AG04450 (cell line): ENCODE data around the gene USP50. TPM values are rescaled to one million over a fixed set of nuclear protein-coding genes. Genes with fewer than 3 reads are reported as not detected.

Source experiments
- CTCF ChIA-PET: fragments of 300-600, 350-600 bp; formaldehyde crosslinking; extraction: SDS; loops from one replicate; lab custom pipeline; 2022; ENCODE audit warnings: antibody characterized with exemption, inconsistent platforms; lab: Charles Lee
- POLR2A ChIA-PET: fragments of 350-600 bp; formaldehyde crosslinking; extraction: SDS; loops from one replicate; lab custom pipeline; 2021; ENCODE audit warnings: antibody characterized with exemption, inconsistent platforms; lab: Yijun Ruan, JAX
- DNase-seq: peaks from one replicate; pipeline ENCODE4 v3.0.0-alpha.2; 2011; ENCODE audit warnings: low read depth, low spot score
- H3K27ac ChIP-seq: one replicate; pipeline ENCODE4 v1.5.1; 2012; ENCODE audit warnings: low read depth, low read length, control low read depth
- H3K27me3 ChIP-seq: one replicate; pipeline ENCODE4 v1.6.0; 2012; ENCODE audit warnings: low read length; ENCODE audit not compliant: control insufficient read depth, insufficient read depth
- H3K4me3 ChIP-seq: 2 replicates; pipeline ENCODE4 v1.5.1; 2011; ENCODE audit warnings: mild to moderate bottlenecking, low read depth, low read length, control low read depth
- H3K9me3 ChIP-seq: 2 replicates; pipeline ENCODE4 v1.5.1; 2012; ENCODE audit warnings: low read length; ENCODE audit not compliant: control insufficient read depth, insufficient read depth
- polyA plus RNA-seq: library from polyadenylated mRNA; depleted of rRNA; stranded (reverse); fragments of >200 nt; gene quantifications from 2 replicates; pipeline ENCODE4 v1.2.3, GENCODE V29; 2011; rRNA removed
- small RNA-seq: library from RNA; depleted of rRNA; stranded (forward); fragments of <200 nt; gene quantifications from one replicate; pipeline ENCODE3, GENCODE V24; 2012; ENCODE audit warnings: low read depth; ENCODE audit not compliant: insufficient read length
- TF ChIP-seq, protein P1 (sequence below): IDR thresholded peaks from 2 replicates; pipeline ENCODE4 v1.5.1; 2011; ENCODE audit warnings: low read depth, low read length, control low read depth, inconsistent platforms

The USP50 gene
- polyA plus RNA-seq, 1 experiment, result not detected

DNA sequence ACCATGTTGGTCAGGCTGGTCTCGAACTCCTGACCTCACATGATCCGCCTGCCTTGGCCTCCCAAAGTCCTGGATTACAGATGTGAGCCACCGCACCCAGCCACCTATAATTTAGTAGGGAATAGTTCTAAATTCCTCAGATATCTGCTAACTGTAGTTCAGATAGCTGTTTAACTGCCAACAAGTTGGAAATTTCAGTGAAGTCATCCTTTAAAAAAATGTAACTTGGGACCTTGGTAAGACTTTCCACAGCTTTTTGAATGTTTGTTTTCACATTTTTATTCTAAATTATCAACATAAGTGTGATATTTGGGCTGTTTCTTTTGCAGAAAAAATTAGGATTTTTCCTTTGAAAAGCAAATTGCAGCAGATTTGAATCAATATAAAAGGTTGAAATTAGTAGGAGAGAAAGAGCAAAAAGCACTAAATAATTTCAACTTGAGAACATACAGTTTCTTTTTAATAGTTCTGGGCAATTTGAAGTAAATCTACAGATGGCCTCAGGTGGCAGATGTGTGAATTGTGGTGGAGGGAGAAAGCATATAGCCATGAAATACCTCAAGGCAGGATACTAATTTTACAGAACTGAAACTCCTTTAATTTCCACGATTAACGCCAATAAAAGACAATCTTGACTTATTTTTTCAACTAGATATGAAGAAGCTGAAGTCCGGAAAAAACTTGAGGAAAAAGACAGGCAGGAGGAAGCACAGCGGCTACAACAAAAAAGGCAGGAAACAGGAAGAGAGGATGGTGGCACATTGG lies 87.9 kb downstream of the USP50 start:
- CTCF ChIA-PET, result no interaction called here
- Histone ChIP-seq H3K4me3 (no peak overlapping the region), H3K27ac (no peak overlapping the region), H3K9me3 (no peaks in the 10 kb centered on the region), H3K27me3 (no peaks in the 10 kb centered on the region)
- no peak for DNase-seq
- POLR2A ChIA-PET, result interaction anchor here (0.7 kb wide), 1 partner anchor 77 kb away, joined by 3 read pairs; no protein-coding TSS in a partner anchor
- TF ChIP-seq, protein P1, sequence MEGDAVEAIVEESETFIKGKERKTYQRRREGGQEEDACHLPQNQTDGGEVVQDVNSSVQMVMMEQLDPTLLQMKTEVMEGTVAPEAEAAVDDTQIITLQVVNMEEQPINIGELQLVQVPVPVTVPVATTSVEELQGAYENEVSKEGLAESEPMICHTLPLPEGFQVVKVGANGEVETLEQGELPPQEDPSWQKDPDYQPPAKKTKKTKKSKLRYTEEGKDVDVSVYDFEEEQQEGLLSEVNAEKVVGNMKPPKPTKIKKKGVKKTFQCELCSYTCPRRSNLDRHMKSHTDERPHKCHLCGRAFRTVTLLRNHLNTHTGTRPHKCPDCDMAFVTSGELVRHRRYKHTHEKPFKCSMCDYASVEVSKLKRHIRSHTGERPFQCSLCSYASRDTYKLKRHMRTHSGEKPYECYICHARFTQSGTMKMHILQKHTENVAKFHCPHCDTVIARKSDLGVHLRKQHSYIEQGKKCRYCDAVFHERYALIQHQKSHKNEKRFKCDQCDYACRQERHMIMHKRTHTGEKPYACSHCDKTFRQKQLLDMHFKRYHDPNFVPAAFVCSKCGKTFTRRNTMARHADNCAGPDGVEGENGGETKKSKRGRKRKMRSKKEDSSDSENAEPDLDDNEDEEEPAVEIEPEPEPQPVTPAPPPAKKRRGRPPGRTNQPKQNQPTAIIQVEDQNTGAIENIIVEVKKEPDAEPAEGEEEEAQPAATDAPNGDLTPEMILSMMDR, result no peak

DNA sequence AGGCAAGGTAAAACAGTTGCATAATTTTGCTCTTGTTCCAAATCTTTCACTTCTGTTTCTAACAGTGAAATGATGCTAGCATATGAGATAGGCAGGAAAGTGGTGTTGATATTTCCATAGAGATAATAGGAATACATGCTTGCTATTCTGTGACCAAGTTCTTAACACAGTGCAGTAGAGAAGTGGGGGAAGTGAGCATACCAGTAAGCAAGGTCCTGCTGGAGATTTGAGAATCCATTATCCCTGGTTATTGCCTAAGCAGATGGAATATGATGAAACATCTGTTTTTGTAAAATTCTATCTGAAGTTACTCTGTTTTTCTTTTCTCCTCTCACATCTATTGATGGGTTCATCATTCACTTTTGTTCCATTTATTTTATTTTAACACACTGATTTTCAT lies 93.5 kb downstream of the USP50 start:
- H3K4me3 ChIP-seq, result no peak overlapping the region
- POLR2A ChIA-PET, result no interaction called here
- TF ChIP-seq, protein P1, result no peak
- DNase-seq, result no peak
- CTCF ChIA-PET, result no interaction called here
- H3K27me3 ChIP-seq, result no peaks in the 10 kb centered on the region
- no peaks in the 10 kb centered on the region for H3K9me3 ChIP-seq
- H3K27ac ChIP-seq, result no peak overlapping the region

Small RNA genes lying within 50 kb of the gene (small RNA-seq; reads per million reads assigned to genes)
- not detected for gene RNA5SP395

Other genes with a start within 250 kb of the USP50 start
- gene GABPB1, start 191.5 kb downstream of the USP50 start, polyA plus RNA-seq, result 24.8 and 29.9 TPM in 2 replicates
- gene USP8, start 122.3 kb downstream of the USP50 start, polyA plus RNA-seq, result 46.8 and 65.0 TPM in 2 replicates
- 21.1 and 31.2 TPM in 2 replicates for gene TRPM7, start 140.1 kb upstream of the USP50 start, polyA plus RNA-seq
- gene SPPL2A, start 219.0 kb upstream of the USP50 start, polyA plus RNA-seq, result 70.2 and 80.1 TPM in 2 replicates